Thymus (tissue), 11 donors: Measurements from ENCODE around the gene UBL4B. TPM values are rescaled to one million over a fixed set of nuclear protein-coding genes. Genes with fewer than 3 reads are reported as not detected.

Source experiments
- DNase-seq, 9 donors: peaks; one replicate each; pipeline ENCODE4 v3.0.0-alpha.2; 2013; ENCODE audit warnings: low spot score in 9 of 9, low read depth in 6 of 9, missing footprints in 1 of 9
- H3K27ac ChIP-seq, 2 donors: one replicate each; pipeline ENCODE4 v1.5.1; 2013; ENCODE audit warnings: control low read depth in 1 of 2, low read depth in 1 of 2, low read length in 1 of 2, mild to moderate bottlenecking in 1 of 2, moderate library complexity in 1 of 2
- H3K27me3 ChIP-seq, 2 donors: one replicate each; pipeline ENCODE4 v1.5.1; 2013; ENCODE audit warnings: low read length in 1 of 2; ENCODE audit not compliant: control insufficient read depth in 2 of 2, insufficient read depth in 1 of 2
- H3K36me3 ChIP-seq, 2 donors: one replicate each; pipeline ENCODE4 v1.5.1; 2013; ENCODE audit warnings: low read length in 1 of 2, mild to moderate bottlenecking in 1 of 2, moderate library complexity in 1 of 2; ENCODE audit not compliant: control insufficient read depth in 2 of 2, insufficient read depth in 2 of 2
- H3K4me1 ChIP-seq, 2 donors: one replicate each; pipeline ENCODE4 v1.5.1; 2013; ENCODE audit warnings: low read length in 2 of 2; ENCODE audit not compliant: control insufficient read depth in 2 of 2, insufficient read depth in 2 of 2
- H3K4me3 ChIP-seq, 2 donors: one replicate each; pipeline ENCODE4 v1.5.1; 2013; ENCODE audit warnings: low read length in 2 of 2, control low read depth in 1 of 2, mild to moderate bottlenecking in 1 of 2
- H3K9me3 ChIP-seq, 2 donors: one replicate each; pipeline ENCODE4 v1.5.1; 2013; ENCODE audit warnings: low read length in 1 of 2, mild to moderate bottlenecking in 1 of 2; ENCODE audit not compliant: control insufficient read depth in 2 of 2, insufficient read depth in 1 of 2
- WGBS: extraction: QIAGEN DNeasy Blood & Tissue Kit; methylation state at CpG from one replicate; pipeline ENCODE4 v1.1.7; 2013; 5-methylcytosine and 5-hydroxymethylcytosine counted together
- polyA plus RNA-seq: library from polyadenylated mRNA; stranded (reverse); fragments of 200-250 nt; gene quantifications from one replicate; pipeline ENCODE4 v1.2.3, GENCODE V29; 2013
- total RNA-seq: library from RNA; stranded (reverse); fragments of 120-200 nt; gene quantifications from one replicate; pipeline ENCODE4 v1.2.4, GENCODE V29; 2013
- donor health status: healthy.

Gene UBL4B
- total and polyA plus RNA-seq, 2 donors = 0.11 TPM; not detected in 1

GRCh38 chr1:110106013-110106941, 6.0 kb upstream of the UBL4B start:
- no peaks in the 10 kb centered on the region for H3K4me1 ChIP-seq

GRCh38 chr1:110107867-110108469, 4.3 kb upstream of the UBL4B start:
- H3K4me1 ChIP-seq = no peaks in the 10 kb centered on the region
- DNase-seq = no peak
- H3K27ac ChIP-seq = no peak overlapping the region
- H3K9me3 ChIP-seq = no peaks in the 10 kb centered on the region
- peaks cover 0 to 31% of the 10 kb centered on the region in 2 donors for H3K27me3 ChIP-seq
- 88% methylated on average over 7 of the region's 7 CpGs for WGBS
- H3K36me3 ChIP-seq = no peaks in the 10 kb centered on the region
- no peak overlapping the region for H3K4me3 ChIP-seq

More at GRCh38 chr1:110106013-110106941, 6.0 kb upstream of the UBL4B start:
- Histone ChIP-seq H3K36me3 (no peaks in the 10 kb centered on the region), H3K27ac (no peak overlapping the region), H3K27me3 (peaks cover 0 to 25% of the 10 kb centered on the region in 2 donors), H3K9me3 (no peaks in the 10 kb centered on the region), H3K4me3 (no peak overlapping the region)
- DNase-seq = peak in 7 of 9 donors; percentile 12 to 51 (median 20)
- 33% methylated on average over 8 of the region's 8 CpGs for WGBS

- H3K9me3 ChIP-seq = no peaks in the 10 kb centered on the region
- H3K36me3 ChIP-seq = no peaks in the 10 kb centered on the region
- no peaks in the 10 kb centered on the region for H3K4me1 ChIP-seq
- no peak overlapping the region for H3K4me3 ChIP-seq
- 89% methylated on average over 4 of the region's 4 CpGs for WGBS
- no peak overlapping the region for H3K27ac ChIP-seq
- DNase-seq = no peak
- peaks cover 0 to 55% of the 10 kb centered on the region in 2 donors for H3K27me3 ChIP-seq
Observed at GRCh38 chr1:110111081-110111480, 1.2 kb upstream of the UBL4B start.

- 85% methylated on average over 9 of the region's 9 CpGs for WGBS
- Histone ChIP-seq H3K4me1 (no peaks in the 10 kb centered on the region), H3K27me3 (peaks cover 0 to 63% of the 10 kb centered on the region in 2 donors), H3K27ac (peak overlapping the region in 1 of 2 donors; percentile 10), H3K36me3 (no peaks in the 10 kb centered on the region), H3K9me3 (no peaks in the 10 kb centered on the region), H3K4me3 (no peak overlapping the region)
- no peak for DNase-seq
Observed at GRCh38 chr1:110112656-110113055, 413 bp downstream of the UBL4B start.

- WGBS = 74% methylated on average over 5 of the region's 5 CpGs
- Histone ChIP-seq H3K4me1 (no peaks in the 10 kb centered on the region), H3K27me3 (peaks cover 0 to 63% of the 10 kb centered on the region in 2 donors), H3K36me3 (no peaks in the 10 kb centered on the region), H3K27ac (no peak overlapping the region), H3K4me3 (no peak overlapping the region), H3K9me3 (no peaks in the 10 kb centered on the region)
- DNase-seq = no peak
Observed at GRCh38 chr1:110113551-110113950, 1.3 kb downstream of the UBL4B start.

GRCh38 chr1:110114173-110114572, 1.9 kb downstream of the UBL4B start:
- Histone ChIP-seq H3K36me3 (no peaks in the 10 kb centered on the region), H3K4me1 (no peaks in the 10 kb centered on the region), H3K27me3 (peaks cover 0 to 59% of the 10 kb centered on the region in 2 donors), H3K27ac (no peak overlapping the region), H3K9me3 (no peaks in the 10 kb centered on the region), H3K4me3 (no peak overlapping the region)
- no peak for DNase-seq
- WGBS = 92% methylated on average over 5 of the region's 5 CpGs

- no peak for DNase-seq
- Histone ChIP-seq H3K36me3 (no peaks in the 10 kb centered on the region), H3K4me3 (no peak overlapping the region), H3K4me1 (no peaks in the 10 kb centered on the region), H3K27ac (no peak overlapping the region), H3K27me3 (peaks cover 0 to 56% of the 10 kb centered on the region in 2 donors), H3K9me3 (no peaks in the 10 kb centered on the region)
- WGBS = 82% methylated on average over 5 of the region's 5 CpGs
Observed at GRCh38 chr1:110114784-110115183, 2.5 kb downstream of the UBL4B start.

DNA sequence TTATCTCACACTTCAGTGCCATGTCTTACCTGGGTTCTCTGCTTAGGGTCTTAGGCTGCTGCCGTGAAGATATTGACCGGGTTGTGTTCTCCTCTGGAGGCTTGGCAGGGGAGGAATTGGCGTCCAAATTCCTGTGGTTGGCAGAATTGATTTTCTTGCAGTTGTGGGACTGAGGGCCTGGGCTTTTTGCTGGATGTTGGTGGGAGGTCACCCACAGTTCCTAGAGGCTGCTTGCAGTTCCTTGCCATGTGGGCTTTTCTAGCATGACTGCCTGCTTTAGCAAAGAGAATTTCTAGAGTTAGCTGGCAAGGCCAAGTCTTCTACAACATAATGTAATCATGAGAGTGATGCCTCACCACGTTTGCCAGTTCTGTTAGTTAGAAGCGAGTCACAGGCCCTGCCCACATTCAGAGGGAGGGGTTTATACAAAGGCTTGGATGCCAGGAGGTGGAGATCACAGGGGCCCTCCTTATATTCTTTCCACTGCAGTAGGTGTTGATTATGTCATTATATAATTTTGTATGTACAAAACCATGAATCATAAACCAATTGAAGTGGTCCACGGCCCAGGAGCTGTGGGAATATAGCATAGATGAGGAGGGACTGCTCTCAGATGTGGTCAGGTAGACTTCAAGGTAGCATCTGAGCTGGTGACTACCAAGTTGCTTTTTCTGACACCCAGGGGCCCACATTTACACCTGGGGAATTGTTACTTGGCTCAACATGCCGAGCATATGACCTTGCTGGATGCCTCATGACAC, 6.6 kb downstream of the UBL4B start:
- 83% methylated on average over 7 of the region's 7 CpGs for WGBS

More for the DNA sequence above, 6.6 kb downstream of the UBL4B start:
- Histone ChIP-seq H3K27me3 (peaks cover 0 to 36% of the 10 kb centered on the region in 2 donors), H3K4me1 (no peaks in the 10 kb centered on the region), H3K36me3 (no peaks in the 10 kb centered on the region), H3K9me3 (peaks cover 0 to 16% of the 10 kb centered on the region in 2 donors), H3K4me3 (no peak overlapping the region), H3K27ac (no peak overlapping the region)
- DNase-seq = no peak
